ENCODE measurements around the gene SERPINA4. TPM values are rescaled to one million over a fixed set of nuclear protein-coding genes. Genes with fewer than 3 reads are reported as not detected.

SERPINA4 gene
- total RNA-seq, 3 donors from 2014 or later: not detected

GRCh38 chr14:94564381-94564780, 3.1 kb downstream of the SERPINA4 start:
- DNase-seq: no peak
- TF ChIP-seq CTCF (IDR thresholded peaks at IDR 0.05): no peak
- intact Hi-C loops (cut with DNase I, micrococcal nuclease): no loop called here

GRCh38 chr14:94568186-94568585, 6.9 kb downstream of the SERPINA4 start:
- Histone ChIP-seq H3K4me3 (no peak overlapping the region), H3K4me1 (ENCODE audit: low read depth) (no peaks in the 10 kb centered on the region), H3K9me3 (no peaks in the 10 kb centered on the region), H3K36me3 (ENCODE audit: low read depth) (no peaks in the 10 kb centered on the region)
- ATAC-seq (no peak), DNase-seq (no peak)
- intact Hi-C loops (cut with DNase I, micrococcal nuclease): no loop called here
- no peak for TF ChIP-seq CTCF (IDR thresholded peaks at IDR 0.05)

More at GRCh38 chr14:94564381-94564780, 3.1 kb downstream of the SERPINA4 start:
- ATAC-seq: no peak
- Histone ChIP-seq H3K36me3 (ENCODE audit: low read depth) (no peaks in the 10 kb centered on the region), H3K4me1 (ENCODE audit: low read depth) (no peaks in the 10 kb centered on the region), H3K4me3 (no peak overlapping the region), H3K9me3 (no peaks in the 10 kb centered on the region)

GRCh38 chr14:94569381-94570001, 8.2 kb downstream of the SERPINA4 start:
- no peak for ATAC-seq
- no peak overlapping the region for H3K4me3 ChIP-seq

GRCh38 chr14:94570002-94570400, 8.8 kb downstream of the SERPINA4 start:
- Histone ChIP-seq H3K9me3 (no peaks in the 10 kb centered on the region), H3K36me3 (ENCODE audit: low read depth) (no peaks in the 10 kb centered on the region), H3K4me3 (no peak overlapping the region), H3K4me1 (ENCODE audit: low read depth) (no peaks in the 10 kb centered on the region)
- intact Hi-C loops (cut with DNase I, micrococcal nuclease): no loop called here
- DNase-seq (no peak), ATAC-seq (no peak)
- TF ChIP-seq CTCF (IDR thresholded peaks at IDR 0.05): no peak

More at GRCh38 chr14:94569381-94570001, 8.2 kb downstream of the SERPINA4 start:
- no peak for TF ChIP-seq CTCF (IDR thresholded peaks at IDR 0.05)
- no peaks in the 10 kb centered on the region for H3K4me1 ChIP-seq (ENCODE audit: low read depth)
- H3K36me3 ChIP-seq (ENCODE audit: low read depth): no peaks in the 10 kb centered on the region
- no peak for DNase-seq
- no peaks in the 10 kb centered on the region for H3K9me3 ChIP-seq
- intact Hi-C loops (cut with DNase I, micrococcal nuclease): no loop called here

- Histone ChIP-seq H3K9me3 (no peaks in the 10 kb centered on the region), H3K4me1 (ENCODE audit: low read depth) (no peaks in the 10 kb centered on the region), H3K4me3 (no peak overlapping the region), H3K36me3 (ENCODE audit: low read depth) (no peaks in the 10 kb centered on the region)
- DNase-seq (no peak), ATAC-seq (no peak)
- intact Hi-C loops (cut with DNase I, micrococcal nuclease): no loop called here
- no peak for TF ChIP-seq CTCF (IDR thresholded peaks at IDR 0.05)
Measured at GRCh38 chr14:94570440-94570839, 9.2 kb downstream of the SERPINA4 start.

GRCh38 chr14:94571395-94571794, 10.2 kb downstream of the SERPINA4 start:
- intact Hi-C loops (cut with DNase I, micrococcal nuclease): no loop called here
- no peak for TF ChIP-seq CTCF (IDR thresholded peaks at IDR 0.05)
- no peaks in the 10 kb centered on the region for H3K9me3 ChIP-seq
- no peaks in the 10 kb centered on the region for H3K36me3 ChIP-seq (ENCODE audit: low read depth)
- H3K4me1 ChIP-seq (ENCODE audit: low read depth): no peaks in the 10 kb centered on the region
- DNase-seq (peak in 1 of 3 donors; percentile 9), ATAC-seq (no peak)
- no peak overlapping the region for H3K4me3 ChIP-seq

All from mucosa of descending colon (tissue), 3 donors.